HepG2 (cell line): Measurements from ENCODE around the gene KCTD18. TPM values are rescaled to one million over a fixed set of nuclear protein-coding genes. Genes with fewer than 3 reads are reported as not detected.
A peak's percentile ranks its signal among the peaks of the same experiment; 100 is the strongest.

Experiments used
- CCAR2 ChIP-seq: fragments of 200-400 bp; formaldehyde crosslinking; optimal IDR thresholded peaks from 2 replicates; pipeline ENCODE3; 2018; ENCODE audit warnings: low read depth, mild to moderate bottlenecking, low read length, moderate library complexity
- HOXA9 ChIP-seq: sonication (generic); formaldehyde crosslinking; IDR thresholded peaks from 2 replicates; pipeline ENCODE4 v1.8.1; 2022; ENCODE audit warnings: missing genetic modification reagents, mild to moderate bottlenecking, moderate library complexity, borderline replicate concordance
- JUND ChIP-seq: sonication (generic); formaldehyde crosslinking; IDR thresholded peaks from 2 replicates; pipeline ENCODE4 v1.8.0; 2022; ENCODE audit warnings: mild to moderate bottlenecking, missing genetic modification reagents
- KAT7 ChIP-seq: IDR thresholded peaks from 2 replicates; pipeline ENCODE4 v1.6.1; 2018; ENCODE audit warnings: borderline replicate concordance, missing compliant biosample characterization
- MAZ ChIP-seq, 2 experiments: sonication (generic) in 1 of 2; formaldehyde crosslinking in 1 of 2; IDR thresholded peaks; 2 replicates each; pipeline versions ENCODE4 v1.5.0 to v1.6.1; 2012 to 2020; ENCODE audit warnings: low read depth in 2 of 2, mild to moderate bottlenecking in 2 of 2, borderline replicate concordance in 1 of 2, improper control_type of control experiment in 1 of 2, low read length in 1 of 2, missing genetic modification reagents in 1 of 2, moderate library complexity in 1 of 2
- RARG ChIP-seq: sonication (generic); formaldehyde crosslinking; IDR thresholded peaks from 2 replicates; pipeline ENCODE4 v1.4.0; 2020; ENCODE audit warnings: low read depth, mild to moderate bottlenecking, missing genetic modification reagents
- SP140L ChIP-seq: sonication (generic); formaldehyde crosslinking; IDR thresholded peaks from 2 replicates; pipeline ENCODE4 v1.4.0; 2020; ENCODE audit warnings: missing genetic modification reagents, borderline replicate concordance
- STAG1 ChIP-seq: sonication (generic); formaldehyde crosslinking; IDR thresholded peaks from 2 replicates; pipeline ENCODE4 v1.4.0; 2020; ENCODE audit warnings: missing genetic modification reagents
- ZNF350 ChIP-seq: sonication (generic); formaldehyde crosslinking; IDR thresholded peaks from 2 replicates; pipeline ENCODE4 v1.4.0; 2020; ENCODE audit warnings: mild to moderate bottlenecking, low read depth, missing genetic modification reagents, borderline replicate concordance
- ZNF567 ChIP-seq: sonication (generic); formaldehyde crosslinking; IDR thresholded peaks from 2 replicates; pipeline ENCODE4 v1.8.1; 2023; ENCODE audit warnings: mild to moderate bottlenecking, missing genetic modification reagents, borderline replicate concordance
- ZNF678 ChIP-seq: sonication (generic); formaldehyde crosslinking; IDR thresholded peaks from 2 replicates; pipeline ENCODE4 v1.4.0; 2020; ENCODE audit warnings: mild to moderate bottlenecking, missing genetic modification reagents
- ZNF878 ChIP-seq: sonication (generic); formaldehyde crosslinking; IDR thresholded peaks from 2 replicates; pipeline ENCODE4 v1.8.1; 2023; ENCODE audit warnings: mild to moderate bottlenecking, missing genetic modification reagents, moderate library complexity
- ZSCAN31 ChIP-seq: sonication (generic); formaldehyde crosslinking; IDR thresholded peaks from 2 replicates; pipeline ENCODE4 v1.5.0; 2020; ENCODE audit warnings: low read depth, mild to moderate bottlenecking, missing genetic modification reagents
- polyA plus RNA-seq, 8 experiments: library from polyadenylated mRNA; depleted of rRNA in 3 of 8; stranded (reverse) in 7 of 8; unstranded in 1 of 8; fragments of >200 nt; fragmentation: Illumina TruSeq in 4 of 8; extraction: Trizol in 4 of 8; gene quantifications; 2 replicates each; pipeline versions ENCODE4 v1.2.1 to v1.2.3, GENCODE V29; 2011 to 2016; ENCODE audit warnings: low read depth in 4 of 8, missing spikeins in 1 of 8, mixed read lengths in 1 of 8; ENCODE audit not compliant: insufficient read depth in 1 of 8
- total RNA-seq, 5 experiments: library from RNA; depleted of rRNA; stranded (reverse); fragments of >200 nt; fragmentation: Illumina TruSeq; extraction: Trizol; gene quantifications; 2 replicates each; pipeline ENCODE4 v1.2.3, GENCODE V29; 2016; ENCODE audit warnings: low read depth in 1 of 5
- TF ChIP-seq, protein P1 (sequence below): sonication (generic); formaldehyde crosslinking; IDR thresholded peaks from 2 replicates; pipeline ENCODE4 v1.5.1; 2020; ENCODE audit warnings: mild to moderate bottlenecking, moderate library complexity, missing genetic modification reagents
- TF ChIP-seq, protein P2 (sequence below): sonication (generic); formaldehyde crosslinking; IDR thresholded peaks from 2 replicates; pipeline ENCODE4 v1.5.0; 2020; ENCODE audit warnings: mild to moderate bottlenecking, missing genetic modification reagents, borderline replicate concordance
- TF ChIP-seq, protein P3 (sequence below): sonication (generic); formaldehyde crosslinking; IDR thresholded peaks from 2 replicates; pipeline ENCODE4 v1.5.0; 2020; ENCODE audit warnings: missing genetic modification reagents
- TF ChIP-seq, protein P4 (sequence below): sonication (generic); formaldehyde crosslinking; IDR thresholded peaks from 2 replicates; pipeline ENCODE4 v1.4.0; 2020; ENCODE audit warnings: missing genetic modification reagents

Gene KCTD18
- total and polyA plus RNA-seq, 2 of the 13 experiments (the other 11 are each of a cell fraction or from before 2014, with no cell fraction given): 2.2 to 7.1 TPM

DNA sequence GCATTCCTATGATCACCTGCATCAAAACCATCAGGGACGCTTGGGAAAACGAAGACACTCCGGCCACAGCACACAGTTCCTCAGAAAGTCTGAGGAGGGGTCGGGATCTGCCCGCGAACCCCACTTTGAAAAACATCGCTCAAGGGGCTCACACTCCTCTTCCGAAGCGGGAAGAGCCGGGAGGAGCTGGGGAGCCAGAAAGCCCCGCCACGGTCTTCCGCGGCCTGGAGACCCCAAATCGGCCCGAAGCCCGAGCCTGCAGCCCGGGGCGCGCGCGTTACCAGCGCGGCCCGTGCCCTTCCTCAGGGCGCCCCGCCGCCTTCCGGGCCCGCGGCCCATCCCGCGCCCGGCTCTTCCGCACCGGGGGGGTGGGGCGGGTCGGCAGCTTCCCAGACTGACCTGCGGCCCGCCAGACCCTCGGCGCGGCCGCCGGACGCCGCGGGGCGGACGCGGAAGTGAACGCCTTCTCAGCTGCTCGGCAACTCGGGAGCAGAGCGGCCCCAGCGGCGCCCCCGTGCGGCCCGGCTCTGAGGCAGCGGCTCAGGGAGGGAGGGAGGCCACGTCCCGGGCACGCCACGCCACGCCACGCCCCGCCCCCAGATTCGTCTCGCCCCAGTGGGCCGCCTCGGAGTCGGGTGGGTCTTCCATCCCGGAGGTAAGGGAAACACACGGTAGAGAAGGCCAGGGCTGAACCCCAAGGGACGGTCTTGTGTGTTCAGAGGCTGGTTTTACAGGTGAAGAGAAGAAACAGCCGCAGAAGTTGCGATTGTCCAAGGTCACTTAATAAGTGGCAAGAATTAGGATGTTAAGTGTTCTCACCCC, at the start of gene KCTD18 (continued):
- TF ChIP-seq, protein P1, sequence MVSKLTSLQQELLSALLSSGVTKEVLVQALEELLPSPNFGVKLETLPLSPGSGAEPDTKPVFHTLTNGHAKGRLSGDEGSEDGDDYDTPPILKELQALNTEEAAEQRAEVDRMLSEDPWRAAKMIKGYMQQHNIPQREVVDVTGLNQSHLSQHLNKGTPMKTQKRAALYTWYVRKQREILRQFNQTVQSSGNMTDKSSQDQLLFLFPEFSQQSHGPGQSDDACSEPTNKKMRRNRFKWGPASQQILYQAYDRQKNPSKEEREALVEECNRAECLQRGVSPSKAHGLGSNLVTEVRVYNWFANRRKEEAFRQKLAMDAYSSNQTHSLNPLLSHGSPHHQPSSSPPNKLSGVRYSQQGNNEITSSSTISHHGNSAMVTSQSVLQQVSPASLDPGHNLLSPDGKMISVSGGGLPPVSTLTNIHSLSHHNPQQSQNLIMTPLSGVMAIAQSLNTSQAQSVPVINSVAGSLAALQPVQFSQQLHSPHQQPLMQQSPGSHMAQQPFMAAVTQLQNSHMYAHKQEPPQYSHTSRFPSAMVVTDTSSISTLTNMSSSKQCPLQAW (CRISPR knock-in tag): peak; percentile 48; the same call in 1 of the 2 replicates
- TF ChIP-seq JUND (CRISPR knock-in tag): peak; percentile 59; the same call in 1 of the 2 replicates
- peak; percentile 86 for TF ChIP-seq STAG1 (CRISPR knock-in tag)
- TF ChIP-seq CCAR2: peak; percentile 78
- TF ChIP-seq MAZ (IDR thresholded peaks at IDR 0.05; ENCODE audit: borderline replicate concordance, low read depth, low read length): peak; percentile 33
- TF ChIP-seq MAZ (CRISPR knock-in tag; IDR thresholded peaks at IDR 0.05; ENCODE audit: low read depth): peak; percentile 98
- TF ChIP-seq, protein P2, sequence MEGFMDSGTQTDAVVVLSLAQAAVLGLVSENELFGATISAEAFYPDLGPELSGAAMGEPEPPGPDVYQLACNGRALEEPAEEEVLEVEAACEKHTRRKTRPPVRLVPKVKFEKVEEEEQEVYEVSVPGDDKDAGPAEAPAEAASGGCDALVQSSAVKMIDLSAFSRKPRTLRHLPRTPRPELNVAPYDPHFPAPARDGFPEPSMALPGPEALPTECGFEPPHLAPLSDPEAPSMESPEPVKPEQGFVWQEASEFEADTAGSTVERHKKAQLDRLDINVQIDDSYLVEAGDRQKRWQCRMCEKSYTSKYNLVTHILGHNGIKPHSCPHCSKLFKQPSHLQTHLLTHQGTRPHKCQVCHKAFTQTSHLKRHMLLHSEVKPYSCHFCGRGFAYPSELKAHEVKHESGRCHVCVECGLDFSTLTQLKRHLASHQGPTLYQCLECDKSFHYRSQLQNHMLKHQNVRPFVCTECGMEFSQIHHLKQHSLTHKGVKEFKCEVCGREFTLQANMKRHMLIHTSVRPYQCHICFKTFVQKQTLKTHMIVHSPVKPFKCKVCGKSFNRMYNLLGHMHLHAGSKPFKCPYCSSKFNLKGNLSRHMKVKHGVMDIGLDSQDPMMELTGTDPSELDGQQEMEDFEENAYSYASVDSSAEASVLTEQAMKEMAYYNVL: peak; percentile 64; the same call in 1 of the 2 replicates
- 0 out of 2 replicates have a peak, but pooled peaks have one; percentile 20 for TF ChIP-seq SP140L (CRISPR knock-in tag)
- TF ChIP-seq, protein P3, sequence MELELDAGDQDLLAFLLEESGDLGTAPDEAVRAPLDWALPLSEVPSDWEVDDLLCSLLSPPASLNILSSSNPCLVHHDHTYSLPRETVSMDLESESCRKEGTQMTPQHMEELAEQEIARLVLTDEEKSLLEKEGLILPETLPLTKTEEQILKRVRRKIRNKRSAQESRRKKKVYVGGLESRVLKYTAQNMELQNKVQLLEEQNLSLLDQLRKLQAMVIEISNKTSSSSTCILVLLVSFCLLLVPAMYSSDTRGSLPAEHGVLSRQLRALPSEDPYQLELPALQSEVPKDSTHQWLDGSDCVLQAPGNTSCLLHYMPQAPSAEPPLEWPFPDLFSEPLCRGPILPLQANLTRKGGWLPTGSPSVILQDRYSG (CRISPR knock-in tag): 0 out of 2 replicates have a peak, but pooled peaks have one; percentile 30
- TF ChIP-seq HOXA9 (CRISPR knock-in tag): 0 out of 2 replicates have a peak, but pooled peaks have one; percentile 10
- no peak for TF ChIP-seq RARG (CRISPR knock-in tag)
- TF ChIP-seq ZNF678: peak; percentile 37; the same call in 1 of the 2 replicates
- TF ChIP-seq ZNF878 (CRISPR knock-in tag): peak; percentile 85; the same call in 1 of the 2 replicates
- peak; percentile 96 for TF ChIP-seq ZSCAN31 (CRISPR knock-in tag)
- peak; percentile 52; the same call in 1 of the 2 replicates for TF ChIP-seq ZNF350 (CRISPR knock-in tag)
- TF ChIP-seq KAT7: peak; percentile 46; the same call in 1 of the 2 replicates
- TF ChIP-seq, protein P4, sequence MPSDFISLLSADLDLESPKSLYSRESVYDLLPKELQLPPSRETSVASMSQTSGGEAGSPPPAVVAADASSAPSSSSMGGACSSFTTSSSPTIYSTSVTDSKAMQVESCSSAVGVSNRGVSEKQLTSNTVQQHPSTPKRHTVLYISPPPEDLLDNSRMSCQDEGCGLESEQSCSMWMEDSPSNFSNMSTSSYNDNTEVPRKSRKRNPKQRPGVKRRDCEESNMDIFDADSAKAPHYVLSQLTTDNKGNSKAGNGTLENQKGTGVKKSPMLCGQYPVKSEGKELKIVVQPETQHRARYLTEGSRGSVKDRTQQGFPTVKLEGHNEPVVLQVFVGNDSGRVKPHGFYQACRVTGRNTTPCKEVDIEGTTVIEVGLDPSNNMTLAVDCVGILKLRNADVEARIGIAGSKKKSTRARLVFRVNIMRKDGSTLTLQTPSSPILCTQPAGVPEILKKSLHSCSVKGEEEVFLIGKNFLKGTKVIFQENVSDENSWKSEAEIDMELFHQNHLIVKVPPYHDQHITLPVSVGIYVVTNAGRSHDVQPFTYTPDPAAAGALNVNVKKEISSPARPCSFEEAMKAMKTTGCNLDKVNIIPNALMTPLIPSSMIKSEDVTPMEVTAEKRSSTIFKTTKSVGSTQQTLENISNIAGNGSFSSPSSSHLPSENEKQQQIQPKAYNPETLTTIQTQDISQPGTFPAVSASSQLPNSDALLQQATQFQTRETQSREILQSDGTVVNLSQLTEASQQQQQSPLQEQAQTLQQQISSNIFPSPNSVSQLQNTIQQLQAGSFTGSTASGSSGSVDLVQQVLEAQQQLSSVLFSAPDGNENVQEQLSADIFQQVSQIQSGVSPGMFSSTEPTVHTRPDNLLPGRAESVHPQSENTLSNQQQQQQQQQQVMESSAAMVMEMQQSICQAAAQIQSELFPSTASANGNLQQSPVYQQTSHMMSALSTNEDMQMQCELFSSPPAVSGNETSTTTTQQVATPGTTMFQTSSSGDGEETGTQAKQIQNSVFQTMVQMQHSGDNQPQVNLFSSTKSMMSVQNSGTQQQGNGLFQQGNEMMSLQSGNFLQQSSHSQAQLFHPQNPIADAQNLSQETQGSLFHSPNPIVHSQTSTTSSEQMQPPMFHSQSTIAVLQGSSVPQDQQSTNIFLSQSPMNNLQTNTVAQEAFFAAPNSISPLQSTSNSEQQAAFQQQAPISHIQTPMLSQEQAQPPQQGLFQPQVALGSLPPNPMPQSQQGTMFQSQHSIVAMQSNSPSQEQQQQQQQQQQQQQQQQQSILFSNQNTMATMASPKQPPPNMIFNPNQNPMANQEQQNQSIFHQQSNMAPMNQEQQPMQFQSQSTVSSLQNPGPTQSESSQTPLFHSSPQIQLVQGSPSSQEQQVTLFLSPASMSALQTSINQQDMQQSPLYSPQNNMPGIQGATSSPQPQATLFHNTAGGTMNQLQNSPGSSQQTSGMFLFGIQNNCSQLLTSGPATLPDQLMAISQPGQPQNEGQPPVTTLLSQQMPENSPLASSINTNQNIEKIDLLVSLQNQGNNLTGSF: 0 out of 2 replicates have a peak, but pooled peaks have one; percentile 18
- peak; percentile 96 for TF ChIP-seq ZNF567 (CRISPR knock-in tag)
